ENCODE data around the gene SPATA31E1.

DNA sequence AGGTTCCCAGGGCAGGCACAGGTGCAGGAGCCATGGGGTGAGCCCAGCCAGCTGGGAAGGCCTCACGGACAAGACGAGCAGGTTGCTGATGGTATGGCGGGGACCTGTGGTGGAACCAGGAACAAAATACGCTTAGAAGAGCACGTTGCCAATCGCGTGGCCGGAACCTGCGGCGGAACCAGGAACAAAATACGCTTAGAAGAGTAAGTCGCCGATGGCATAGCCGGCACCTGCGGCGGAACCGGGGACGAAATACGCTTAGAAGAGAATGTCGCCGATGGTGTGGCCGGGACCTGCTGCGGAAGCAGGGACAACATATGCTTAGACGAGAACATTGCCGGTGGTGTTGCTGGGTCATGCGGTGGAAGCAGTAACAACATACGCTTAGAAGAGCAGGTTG is 23.5 kb upstream of the SPATA31E1 start:
- no peak for TF ChIP-seq POLR2A (IDR thresholded peaks at IDR 0.05; ENCODE audit: low read length)
- TF ChIP-seq GATA1 (IDR thresholded peaks at IDR 0.05; ENCODE audit: low read depth, low read length), result no peak

Data from erythroblast (primary cell).